Tibial nerve (tissue), 4 donors: Measurements from ENCODE around the gene PPP1R1A. TPM values are rescaled to one million over a fixed set of nuclear protein-coding genes. Genes with fewer than 3 reads are reported as not detected.

ENCODE experiments used
- DNase-seq, 2 donors: peaks; one replicate each; pipeline ENCODE4 v3.0.0-alpha.2; 2019; ENCODE audit warnings: low spot score in 2 of 2
- H3K27ac ChIP-seq, 4 donors: fragments of 200-600 bp; sonication (generic) in 3 of 4; one replicate each; pipeline ENCODE4 v1.5.1; 2017 to 2019; ENCODE audit warnings: mild to moderate bottlenecking in 1 of 4
- H3K27me3 ChIP-seq, 2 donors: fragments of 200-600 bp; sonication (generic) in 1 of 2; one replicate each; pipeline versions ENCODE4 v1.5.1 to v1.6.0; 2017 to 2019
- H3K36me3 ChIP-seq, 3 donors: fragments of 200-600 bp; sonication (generic); one replicate each; pipeline ENCODE4 v1.5.1; 2018 to 2019
- H3K4me1 ChIP-seq, 4 donors: fragments of 200-600 bp; sonication (generic) in 3 of 4; one replicate each; pipeline ENCODE4 v1.5.1; 2017 to 2019
- H3K4me3 ChIP-seq, 4 donors: fragments of 200-600 bp; sonication (generic) in 3 of 4; one replicate each; pipeline ENCODE4 v1.5.1; 2017 to 2019; ENCODE audit warnings: mild to moderate bottlenecking in 1 of 4, moderate library complexity in 1 of 4
- H3K9me3 ChIP-seq, 4 donors: fragments of 200-600 bp; sonication (generic) in 3 of 4; one replicate each; pipeline ENCODE4 v1.5.1; 2017 to 2019
- CTCF ChIP-seq, 5 experiments: fragments of 200-600 bp in 3 of 5; fragments of 450-650 bp in 2 of 5; sonication (generic) in 3 of 5; IDR thresholded peaks; one replicate each; pipeline ENCODE4 v1.5.1; 2016 to 2019; ENCODE audit warnings: antibody characterized with exemption in 5 of 5, mild to moderate bottlenecking in 3 of 5, moderate library complexity in 2 of 5
- EP300 ChIP-seq, 2 donors: sonication (generic); formaldehyde crosslinking; IDR thresholded peaks; one replicate each; pipeline ENCODE4 v1.6.1; 2017; ENCODE audit warnings: antibody characterized with exemption in 2 of 2, mild to moderate bottlenecking in 1 of 2
- POLR2A ChIP-seq, 2 donors: fragments of 450-650 bp; IDR thresholded peaks; one replicate each; pipeline ENCODE4 v1.6.1; 2017; ENCODE audit warnings: antibody characterized with exemption in 2 of 2, mild to moderate bottlenecking in 2 of 2, moderate library complexity in 2 of 2
- WGBS, 2 donors: methylation state at CpG; one replicate each; pipeline ENCODE4 v1.1.5; 2018; 5-methylcytosine and 5-hydroxymethylcytosine counted together
- total RNA-seq, 4 donors: library from RNA; depleted of rRNA; stranded (reverse); fragments of >200 nt; gene quantifications; one replicate each; pipeline ENCODE4 v1.1.0, GENCODE V29; 2016

The PPP1R1A gene
- total RNA-seq, 4 donors from 2014 or later, result 26.1 to 77.6 (median 42.5) TPM

GRCh38 chr12:54590978-54591591 is 2.6 kb upstream of the PPP1R1A start:
- no peak overlapping the region for H3K27ac ChIP-seq
- H3K4me3 ChIP-seq, result no peak overlapping the region
- DNase-seq, result no peak
- no peaks in the 10 kb centered on the region for H3K9me3 ChIP-seq
- H3K36me3 ChIP-seq, result no peaks in the 10 kb centered on the region
- TF ChIP-seq EP300 (IDR thresholded peaks at IDR 0.05) (no peak), POLR2A (IDR thresholded peaks at IDR 0.05) (no peak), CTCF (IDR thresholded peaks at IDR 0.05) (no peak)
- 52% methylated on average over 7 of the region's 7 CpGs for WGBS, 2 donors
- peaks cover 0 to 21% (median 6%) of the 10 kb centered on the region in 4 donors for H3K4me1 ChIP-seq
- H3K27me3 ChIP-seq, result peaks cover 0 to 13% of the 10 kb centered on the region in 2 donors

GRCh38 chr12:54589964-54590363 is 1.5 kb upstream of the PPP1R1A start:
- peaks cover 0 to 13% of the 10 kb centered on the region in 2 donors for H3K27me3 ChIP-seq
- no peak overlapping the region for H3K4me3 ChIP-seq
- DNase-seq, result no peak
- no peak overlapping the region for H3K27ac ChIP-seq
- H3K4me1 ChIP-seq, result peaks cover 0 to 21% (median 6%) of the 10 kb centered on the region in 4 donors
- H3K9me3 ChIP-seq, result no peaks in the 10 kb centered on the region
- no peaks in the 10 kb centered on the region for H3K36me3 ChIP-seq
- WGBS, 2 donors, result 91 to 95% methylated on average over 5 of the region's 5 CpGs
- TF ChIP-seq POLR2A (IDR thresholded peaks at IDR 0.05), result no peak
- no peak for TF ChIP-seq EP300 (IDR thresholded peaks at IDR 0.05)
- no peak for TF ChIP-seq CTCF (IDR thresholded peaks at IDR 0.05)

- H3K4me1 ChIP-seq, result peaks cover 0 to 21% (median 6%) of the 10 kb centered on the region in 4 donors
- DNase-seq, result no peak
- no peaks in the 10 kb centered on the region for H3K36me3 ChIP-seq
- H3K27me3 ChIP-seq, result peaks cover 0 to 13% of the 10 kb centered on the region in 2 donors
- no peak for TF ChIP-seq CTCF (IDR thresholded peaks at IDR 0.05)
- TF ChIP-seq POLR2A (IDR thresholded peaks at IDR 0.05), result no peak
- TF ChIP-seq EP300 (IDR thresholded peaks at IDR 0.05), result no peak
- H3K27ac ChIP-seq, result peak overlapping the region in 1 of 4 donors; percentile 56
- WGBS, 2 donors, result 22 to 25% methylated on average over 13 of the region's 13 CpGs
- peak overlapping the region; percentile 13 to 60 (median 34) for H3K4me3 ChIP-seq
- no peaks in the 10 kb centered on the region for H3K9me3 ChIP-seq
Observed at GRCh38 chr12:54588890-54589267, 420 bp upstream of the PPP1R1A start.

- peaks cover 0 to 21% (median 6%) of the 10 kb centered on the region in 4 donors for H3K4me1 ChIP-seq
- 26 to 37% methylated on average over 5 of the region's 5 CpGs for WGBS, 2 donors
Observed at GRCh38 chr12:54587315-54587873, 1.1 kb downstream of the PPP1R1A start.

More at GRCh38 chr12:54587315-54587873, 1.1 kb downstream of the PPP1R1A start:
- DNase-seq, result no peak
- no peaks in the 10 kb centered on the region for H3K9me3 ChIP-seq
- peaks cover 0 to 13% of the 10 kb centered on the region in 2 donors for H3K27me3 ChIP-seq
- peak overlapping the region in 1 of 4 donors; percentile 49 for H3K27ac ChIP-seq
- TF ChIP-seq CTCF (IDR thresholded peaks at IDR 0.05), result no peak
- no peak for TF ChIP-seq POLR2A (IDR thresholded peaks at IDR 0.05)
- TF ChIP-seq EP300 (IDR thresholded peaks at IDR 0.05), result no peak
- no peaks in the 10 kb centered on the region for H3K36me3 ChIP-seq
- peak overlapping the region in 2 of 4 donors; percentile 29 to 60 for H3K4me3 ChIP-seq
